IMR-90 (cell line): ENCODE measurements around the gene KANSL1L. TPM values are rescaled to one million over a fixed set of nuclear protein-coding genes. Genes with fewer than 3 reads are reported as not detected.

Source experiments
- ATAC-seq: fragments of 200-7000 bp; cut with Tn5 transposase; 2 replicates; pipeline ENCODE4 v1.9.1; 2020; ENCODE audit warnings: low read depth, mild to moderate bottlenecking, moderate library complexity
- BruUV-seq: library from RNA; stranded (reverse); fragments of 400-500 nt; replicated peaks from 2 replicates; lab custom pipeline; 2021; lab: Mats Ljungman, UMichigan
- CTCF ChIA-PET: fragments of 300-600 bp; formaldehyde crosslinking; extraction: SDS; loops from one replicate; lab custom pipeline; 2021; ENCODE audit warnings: antibody characterized with exemption; lab: Yijun Ruan, JAX
- POLR2A ChIA-PET: fragments of 300-600 bp; sonication (Branson Sonifier 250); formaldehyde crosslinking; loops from one replicate; lab custom pipeline; 2022; ENCODE audit warnings: antibody characterized with exemption; ENCODE audit not compliant: unreplicated experiment; lab: Charles Lee
- DNase-seq: peaks from one replicate; pipeline ENCODE4 v3.0.0; 2013
- H2AFZ ChIP-seq: replicated peaks from 2 replicates; pipeline ENCODE3; 2013; ENCODE audit warnings: low read length, mild to moderate bottlenecking; ENCODE audit not compliant: poor library complexity
- H2AK5ac ChIP-seq: 2 replicates; pipeline ENCODE4 v1.6.1; 2013; ENCODE audit warnings: low read depth, low read length, inconsistent platforms
- H2AK9ac ChIP-seq: replicated peaks from 2 replicates; pipeline ENCODE3; 2013; ENCODE audit warnings: mild to moderate bottlenecking, low read depth, low read length, moderate library complexity; ENCODE audit not compliant: poor library complexity
- H2BK120ac ChIP-seq: 2 replicates; pipeline ENCODE4 v1.6.1; 2013; ENCODE audit warnings: low read depth, low read length, inconsistent platforms
- H2BK15ac ChIP-seq: 3 replicates; pipeline ENCODE4 v1.6.1; 2013; ENCODE audit warnings: low read depth, low read length, inconsistent platforms
- H2BK20ac ChIP-seq: 2 replicates; pipeline ENCODE4 v1.6.1; 2013; ENCODE audit warnings: low read depth, mild to moderate bottlenecking, inconsistent platforms, low read length, moderate library complexity
- H2BK5ac ChIP-seq: 2 replicates; pipeline ENCODE4 v1.6.1; 2013; ENCODE audit warnings: mild to moderate bottlenecking, low read depth, low read length, inconsistent platforms; ENCODE audit not compliant: poor library complexity, severe bottlenecking
- H3K14ac ChIP-seq: replicated peaks from 2 replicates; pipeline ENCODE4 v1.6.1; 2013; ENCODE audit warnings: low read depth, low read length, inconsistent platforms
- H3K18ac ChIP-seq: 2 replicates; pipeline ENCODE4 v1.6.1; 2013; ENCODE audit warnings: low read depth, low read length, control low read depth
- H3K23ac ChIP-seq: 2 replicates; pipeline ENCODE4 v1.6.1; 2013; ENCODE audit warnings: low read depth, low read length, inconsistent platforms
- H3K27ac ChIP-seq: 2 replicates; pipeline ENCODE4 v1.5.1; 2013; ENCODE audit warnings: mild to moderate bottlenecking, control low read depth, low read length; ENCODE audit not compliant: insufficient read depth
- H3K27me3 ChIP-seq: 2 replicates; pipeline ENCODE4 v1.6.1; 2013; ENCODE audit warnings: low read length; ENCODE audit not compliant: control insufficient read depth, insufficient read depth
- H3K36me3 ChIP-seq: 2 replicates; pipeline ENCODE4 v1.6.1; 2013; ENCODE audit warnings: low read length, mixed read lengths; ENCODE audit not compliant: control insufficient read depth, insufficient read depth
- H3K4ac ChIP-seq: 2 replicates; pipeline ENCODE4 v1.6.1; 2013; ENCODE audit warnings: low read depth, low read length, inconsistent platforms
- H3K4me1 ChIP-seq: 2 replicates; pipeline ENCODE4 v1.6.1; 2013; ENCODE audit warnings: low read length, mixed read lengths; ENCODE audit not compliant: control insufficient read depth, insufficient read depth
- H3K4me2 ChIP-seq: 2 replicates; pipeline ENCODE4 v1.6.1; 2013; ENCODE audit warnings: low read depth, mild to moderate bottlenecking, control low read depth, low read length, moderate library complexity
- H3K4me3 ChIP-seq: 2 replicates; pipeline ENCODE4 v1.5.1; 2013; ENCODE audit warnings: low read depth, mild to moderate bottlenecking, control low read depth, low read length, moderate library complexity; ENCODE audit not compliant: insufficient read depth
- H3K56ac ChIP-seq: 2 replicates; pipeline ENCODE4 v1.6.1; 2013; ENCODE audit warnings: low read length, inconsistent platforms; ENCODE audit not compliant: insufficient read depth; ENCODE audit errors: extremely low read depth
- H3K79me1 ChIP-seq, 2 experiments: 2 replicates each; pipeline ENCODE4 v1.6.1; 2013; ENCODE audit warnings: low read length in 2 of 2, inconsistent platforms in 1 of 2, low read depth in 1 of 2
- H3K9ac ChIP-seq: 2 replicates; pipeline ENCODE4 v1.6.1; 2013; ENCODE audit warnings: low read depth, low read length, control low read depth
- H3K9me1 ChIP-seq: 2 replicates; pipeline ENCODE4 v1.6.1; 2013; ENCODE audit warnings: low read length, inconsistent platforms; ENCODE audit not compliant: insufficient read depth
- H3K9me3 ChIP-seq: 2 replicates; pipeline ENCODE4 v1.6.1; 2013; ENCODE audit warnings: low read length; ENCODE audit not compliant: control insufficient read depth, insufficient read depth
- H4K20me1 ChIP-seq: 2 replicates; pipeline ENCODE4 v1.6.1; 2013; ENCODE audit warnings: low read length, inconsistent platforms; ENCODE audit not compliant: insufficient read depth
- H4K5ac ChIP-seq: 2 replicates; pipeline ENCODE4 v1.6.1; 2013; ENCODE audit warnings: mild to moderate bottlenecking, low read depth, low read length, control low read depth
- H4K8ac ChIP-seq, 2 experiments: 2 replicates each; pipeline ENCODE4 v1.6.1; 2013; ENCODE audit warnings: low read depth in 2 of 2, low read length in 2 of 2, control low read depth in 1 of 2, inconsistent platforms in 1 of 2
- H4K91ac ChIP-seq: 2 replicates; pipeline ENCODE4 v1.6.1; 2013; ENCODE audit warnings: low read depth, low read length, inconsistent platforms; ENCODE audit not compliant: insufficient read depth
- NFE2L2 ChIP-seq: fragments of 150-350 bp; IDR thresholded peaks from 2 replicates; pipeline ENCODE4 v1.6.1; 2016; ENCODE audit warnings: low read depth, mild to moderate bottlenecking, low read length
- WGBS, 2 experiments: methylation state at CpG; one replicate each; pipeline versions ENCODE4 v1.1.5 to v1.1.7; 2013; ENCODE audit warnings: missing lambda C conversion rate in 2 of 2; ENCODE audit not compliant: insufficient read length in 1 of 2; ENCODE audit errors: extremely low coverage in 2 of 2; 5-methylcytosine and 5-hydroxymethylcytosine counted together
- dilution Hi-C: fragments of 300-500 bp; cut with HindIII; formaldehyde crosslinking; loops from one replicate; pipeline ENCODE4 v1.14.3; 2018; ENCODE audit warnings: low sequenced_read_pairs; ENCODE audit not compliant: unreplicated experiment
- in situ Hi-C: fragments of 300-500 bp; cut with MboI; formaldehyde crosslinking; loops from 3 replicates; pipeline ENCODE4 v1.14.3; 2019; ENCODE audit warnings: low sequenced_read_pairs, inconsistent platforms, mixed read lengths
- intact Hi-C: fragments of 100-400 bp; cut with micrococcal nuclease; formaldehyde crosslinking; loops from 2 replicates; pipeline ENCODE4 v1.10.0; 2022
- polyA plus RNA-seq, 3 experiments: library from polyadenylated mRNA; depleted of rRNA; stranded (reverse); fragments of >200 nt; gene quantifications; 2 replicates each; pipeline ENCODE4 v1.2.3, GENCODE V29; 2012; ENCODE audit warnings: low replicate concordance in 1 of 3
- total RNA-seq: library from RNA; depleted of rRNA; stranded (reverse); fragments of >200 nt; gene quantifications from 2 replicates; pipeline ENCODE4 v1.2.3, GENCODE V29; 2012

KANSL1L gene
- total and polyA plus RNA-seq, 2 of the 4 experiments (the other 2 are of a cell fraction) = 3.1 to 7.2 TPM

GRCh38 chr2:210063306-210063705 is 107.9 kb downstream of the KANSL1L start:
- 100% methylated on average over 2 of the region's 2 CpGs; no CpG with 5 or more reads in 1 of the 2 experiments for WGBS, 2 experiments
- H3K23ac ChIP-seq = no peak overlapping the region
- no peak overlapping the region for H2AK9ac ChIP-seq
- no peak overlapping the region for H4K5ac ChIP-seq
- H2AFZ ChIP-seq = no peak overlapping the region
- H3K27me3 ChIP-seq = no peaks in the 10 kb centered on the region
- H3K4ac ChIP-seq = no peak overlapping the region
- H3K9me3 ChIP-seq = no peaks in the 10 kb centered on the region
- no peak overlapping the region for H2BK15ac ChIP-seq
- no peak overlapping the region for H3K27ac ChIP-seq
- no peak overlapping the region for H2BK20ac ChIP-seq
- H3K14ac ChIP-seq = no peak overlapping the region
- H3K9me1 ChIP-seq = no peaks in the 10 kb centered on the region
- H2BK5ac ChIP-seq = no peak overlapping the region
- POLR2A ChIA-PET = no interaction called here
- H2AK5ac ChIP-seq = no peak overlapping the region
- no peaks in the 10 kb centered on the region for H3K36me3 ChIP-seq
- CTCF ChIA-PET = no interaction called here
- dilution Hi-C loops = no loop called here
- no peak overlapping the region for H2BK120ac ChIP-seq
- in situ Hi-C loops = no loop called here
- H3K9ac ChIP-seq = no peak overlapping the region
- no peak for ATAC-seq
- H3K18ac ChIP-seq = no peak overlapping the region
- H4K20me1 ChIP-seq = no peaks in the 10 kb centered on the region
- no peak for TF ChIP-seq NFE2L2
- no peak overlapping the region for H3K4me2 ChIP-seq
- H3K4me3 ChIP-seq = no peak overlapping the region
- no TSS peak for BruUV-seq
- H3K56ac ChIP-seq = no peak overlapping the region
- H3K4me1 ChIP-seq = no peaks in the 10 kb centered on the region
- H4K8ac ChIP-seq = no peak overlapping the region
- intact Hi-C loops = no loop called here
- no peaks in the 10 kb centered on the region for H3K79me1 ChIP-seq
- no peak for DNase-seq
- no peak overlapping the region for H4K91ac ChIP-seq
